ENCODE results near the gene PADI1.
A peak's percentile ranks its signal among the peaks of the same experiment; 100 is the strongest.

The PADI1 gene

DNA sequence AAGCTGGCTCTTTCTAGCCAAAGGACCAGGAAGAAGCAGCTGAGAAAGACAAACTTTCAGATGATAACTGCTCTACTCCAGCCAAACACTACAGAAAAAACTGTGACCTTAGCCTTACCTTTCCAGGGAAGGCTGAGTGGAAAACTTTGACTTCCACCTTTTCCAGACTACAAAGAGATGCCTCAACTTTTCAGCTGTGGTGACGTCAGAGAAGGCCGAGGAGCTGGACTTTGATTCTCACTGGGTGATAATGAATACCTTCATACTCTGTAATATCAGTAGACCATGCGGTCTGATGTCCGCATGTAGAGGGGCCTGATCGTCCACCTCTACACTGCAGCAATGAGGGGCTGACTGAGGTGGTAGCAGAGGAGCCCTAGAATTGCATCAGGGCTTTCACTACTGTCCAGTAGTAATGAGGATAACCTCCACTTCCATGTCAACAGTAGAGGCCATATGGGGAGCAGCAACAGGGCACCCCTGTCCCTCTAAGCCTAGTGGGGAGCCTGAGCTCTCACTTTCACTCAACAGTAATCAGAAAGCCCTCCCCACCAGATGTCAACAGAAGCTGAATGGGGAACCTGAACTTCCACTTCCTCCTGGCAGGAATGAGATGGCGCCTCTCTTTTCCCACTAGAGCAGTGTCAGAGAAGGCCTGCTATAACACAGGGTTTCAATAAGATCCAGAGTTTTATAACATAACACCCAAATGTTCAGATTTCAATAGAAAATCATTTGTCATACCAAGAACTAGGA, 28.4 kb upstream of the PADI1 start:
- no peak for DNase-seq (ENCODE audit: low read depth, low spot score)
- Histone ChIP-seq H3K9ac (ENCODE audit: insufficient read length) (no peak overlapping the region), H3K4me3 (no peak overlapping the region), H3K27ac (no peak overlapping the region), H3K36me3 (ENCODE audit: insufficient read depth, low read length) (no peaks in the 10 kb centered on the region), H3K9me3 (ENCODE audit: low read depth, low read length) (peaks cover 3% of the 10 kb centered on the region; the same call in 1 of the 2 replicates)
- no peak for TF ChIP-seq FOXP2 (optimal IDR thresholded peaks at IDR 0.05; ENCODE audit: control extremely low read depth, extremely low read length, insufficient read depth)
- TF ChIP-seq POLR2AphosphoS5 (IDR thresholded peaks at IDR 0.05; ENCODE audit: borderline replicate concordance, low read depth, low read length), result no peak
- no peak for TF ChIP-seq EZH2 (IDR thresholded peaks at IDR 0.05)

DNA sequence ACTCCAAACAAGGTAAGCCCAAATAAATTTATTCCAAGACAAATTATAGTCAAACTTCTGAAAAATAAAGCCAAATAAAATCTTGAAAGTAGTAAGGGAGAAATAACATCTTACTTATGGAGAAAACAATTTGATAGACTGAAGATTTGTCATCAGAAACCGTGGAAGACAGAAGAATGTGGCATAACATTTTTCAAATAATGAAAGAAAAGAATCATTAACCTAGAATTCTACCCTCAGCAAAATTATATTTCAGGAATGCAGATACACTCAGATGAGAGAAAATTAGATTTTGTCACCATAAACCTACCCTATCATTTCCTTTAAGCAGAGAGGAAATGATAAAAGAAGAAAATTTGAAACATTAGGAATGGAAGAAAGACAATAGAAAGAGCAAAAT, 27.3 kb upstream of the PADI1 start:
- TF ChIP-seq FOXP2 (optimal IDR thresholded peaks at IDR 0.05; ENCODE audit: control extremely low read depth, extremely low read length, insufficient read depth) (no peak), EZH2 (IDR thresholded peaks at IDR 0.05) (no peak), POLR2AphosphoS5 (IDR thresholded peaks at IDR 0.05; ENCODE audit: borderline replicate concordance, low read depth, low read length) (no peak)
- Histone ChIP-seq H3K9ac (ENCODE audit: insufficient read length) (no peak overlapping the region), H3K36me3 (ENCODE audit: insufficient read depth, low read length) (no peaks in the 10 kb centered on the region), H3K27ac (no peak overlapping the region), H3K9me3 (ENCODE audit: low read depth, low read length) (peaks cover 3% of the 10 kb centered on the region; the same call in 1 of the 2 replicates), H3K4me3 (no peak overlapping the region)
- no peak for DNase-seq (ENCODE audit: low read depth, low spot score)

DNA sequence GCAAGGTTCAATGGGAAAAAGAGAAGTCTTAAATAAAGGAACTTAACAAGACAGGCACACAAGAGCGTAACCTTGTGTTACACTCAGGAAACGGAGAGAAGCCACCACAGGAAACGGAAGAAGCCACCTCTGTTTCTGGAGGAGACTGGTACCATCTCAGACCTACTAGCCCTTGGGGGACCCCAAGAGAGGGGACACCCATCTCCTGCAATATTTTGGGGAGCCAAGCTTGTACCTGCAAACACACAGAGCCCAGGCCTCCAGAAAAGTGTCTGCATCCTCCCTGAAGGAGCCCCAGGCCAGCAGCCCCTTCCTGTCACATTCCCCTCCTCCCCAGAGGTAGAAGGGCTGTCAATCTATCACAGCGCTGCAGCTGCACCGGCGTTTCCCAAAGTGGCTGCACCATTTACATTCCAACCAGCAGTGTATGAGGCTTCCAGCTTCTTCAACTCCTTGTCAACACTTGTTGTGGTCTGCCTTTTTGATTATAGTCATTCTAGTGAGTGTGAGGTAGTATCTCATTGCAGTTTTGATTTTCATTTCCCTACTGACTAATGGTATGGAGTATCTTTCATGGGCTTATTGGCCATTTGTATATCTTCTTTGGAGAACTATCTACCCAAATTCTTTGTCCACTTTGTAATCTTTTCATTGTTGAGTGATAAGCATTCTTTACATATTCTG, 23.0 kb upstream of the PADI1 start:
- Histone ChIP-seq H3K4me3 (no peak overlapping the region), H3K27ac (no peak overlapping the region), H3K9ac (ENCODE audit: insufficient read length) (no peak overlapping the region), H3K9me3 (ENCODE audit: low read depth, low read length) (peaks cover 3% of the 10 kb centered on the region; the same call in 1 of the 2 replicates), H3K36me3 (ENCODE audit: insufficient read depth, low read length) (no peaks in the 10 kb centered on the region)
- no peak for DNase-seq (ENCODE audit: low read depth, low spot score)
- TF ChIP-seq FOXP2 (optimal IDR thresholded peaks at IDR 0.05; ENCODE audit: control extremely low read depth, extremely low read length, insufficient read depth) (no peak), EZH2 (IDR thresholded peaks at IDR 0.05) (no peak), POLR2AphosphoS5 (IDR thresholded peaks at IDR 0.05; ENCODE audit: borderline replicate concordance, low read depth, low read length) (no peak)

DNA sequence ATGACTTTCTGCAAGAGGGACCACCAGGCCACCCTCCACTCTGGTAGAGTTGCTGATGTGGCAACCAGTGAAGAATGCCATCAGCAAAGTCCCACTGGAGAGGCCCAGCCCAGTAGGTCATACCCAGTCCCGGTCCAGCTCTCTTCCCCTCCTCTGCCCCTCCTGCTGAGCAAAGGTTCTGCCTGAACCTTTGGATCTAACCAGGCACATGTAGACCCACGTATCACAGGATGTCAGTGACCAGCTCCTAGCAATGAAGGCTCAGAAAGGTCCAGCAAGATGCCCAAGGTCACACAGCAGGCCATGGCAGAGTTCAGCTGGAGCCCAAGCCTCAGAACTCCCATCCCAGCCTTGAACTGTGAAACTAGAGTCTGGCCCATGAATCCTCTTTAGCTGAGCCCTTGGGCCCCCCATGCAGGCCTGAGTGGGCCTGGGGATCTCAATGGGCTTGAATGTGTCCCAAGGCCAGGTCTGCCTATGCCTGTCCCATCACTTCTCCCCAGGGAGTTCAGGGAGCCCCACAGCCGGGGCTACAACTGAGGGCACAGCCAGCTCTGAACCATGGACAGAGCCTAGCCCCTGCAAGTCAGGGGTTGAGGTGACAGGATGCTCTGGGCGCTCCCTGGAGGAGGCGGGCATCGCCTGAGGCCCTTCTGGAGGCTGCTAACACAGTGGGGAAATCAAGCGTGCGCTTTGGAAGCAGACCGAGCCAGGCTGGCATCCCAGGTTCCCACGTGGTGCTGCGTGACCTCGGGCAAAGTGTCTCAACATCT, 21.4 kb upstream of the PADI1 start:
- Histone ChIP-seq H3K9me3 (ENCODE audit: low read depth, low read length) (no peaks in the 10 kb centered on the region), H3K27ac (no peak overlapping the region)

DNA sequence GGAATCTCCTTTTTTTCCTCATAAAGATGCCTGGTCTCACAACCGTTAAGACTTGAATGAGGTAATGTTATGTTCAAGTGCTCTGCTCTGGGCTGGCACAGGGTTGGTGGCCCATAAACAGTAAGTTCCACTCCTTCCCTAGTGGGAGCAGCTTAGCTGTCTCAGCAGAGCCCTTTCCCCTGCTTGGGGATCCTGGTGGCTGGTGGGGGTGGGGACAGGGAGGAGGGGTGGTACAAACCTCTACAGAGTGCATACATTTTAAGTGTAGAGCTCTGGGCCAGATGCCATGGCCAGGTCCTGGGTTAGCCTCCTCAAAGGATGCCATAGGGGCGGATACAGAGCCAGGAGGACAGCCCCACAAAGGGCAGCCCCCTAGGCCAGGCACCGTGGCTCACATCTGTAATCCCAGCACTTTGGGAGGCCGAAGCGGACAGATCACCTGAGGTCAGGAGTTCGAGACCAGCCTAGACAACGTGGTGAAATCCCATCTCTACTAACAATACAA, 20.7 kb upstream of the PADI1 start:
- Histone ChIP-seq H3K9me3 (ENCODE audit: low read depth, low read length) (no peaks in the 10 kb centered on the region), H3K36me3 (ENCODE audit: insufficient read depth, low read length) (no peaks in the 10 kb centered on the region), H3K27ac (0 out of 2 replicates have a peak overlapping the region, but pooled peaks have one; percentile 39), H3K4me3 (no peak overlapping the region), H3K9ac (ENCODE audit: insufficient read length) (no peak overlapping the region)
- TF ChIP-seq FOXP2 (optimal IDR thresholded peaks at IDR 0.05; ENCODE audit: control extremely low read depth, extremely low read length, insufficient read depth), result no peak
- DNase-seq (ENCODE audit: low read depth, low spot score), result no peak

More for the DNA sequence above, 21.4 kb upstream of the PADI1 start:
- DNase-seq (ENCODE audit: low read depth, low spot score), result no peak
- TF ChIP-seq FOXP2 (optimal IDR thresholded peaks at IDR 0.05; ENCODE audit: control extremely low read depth, extremely low read length, insufficient read depth) (no peak), EZH2 (IDR thresholded peaks at IDR 0.05) (no peak), POLR2AphosphoS5 (IDR thresholded peaks at IDR 0.05; ENCODE audit: borderline replicate concordance, low read depth, low read length) (no peak)
- Histone ChIP-seq H3K9ac (ENCODE audit: insufficient read length) (no peak overlapping the region), H3K4me3 (no peak overlapping the region), H3K36me3 (ENCODE audit: insufficient read depth, low read length) (no peaks in the 10 kb centered on the region)

DNA sequence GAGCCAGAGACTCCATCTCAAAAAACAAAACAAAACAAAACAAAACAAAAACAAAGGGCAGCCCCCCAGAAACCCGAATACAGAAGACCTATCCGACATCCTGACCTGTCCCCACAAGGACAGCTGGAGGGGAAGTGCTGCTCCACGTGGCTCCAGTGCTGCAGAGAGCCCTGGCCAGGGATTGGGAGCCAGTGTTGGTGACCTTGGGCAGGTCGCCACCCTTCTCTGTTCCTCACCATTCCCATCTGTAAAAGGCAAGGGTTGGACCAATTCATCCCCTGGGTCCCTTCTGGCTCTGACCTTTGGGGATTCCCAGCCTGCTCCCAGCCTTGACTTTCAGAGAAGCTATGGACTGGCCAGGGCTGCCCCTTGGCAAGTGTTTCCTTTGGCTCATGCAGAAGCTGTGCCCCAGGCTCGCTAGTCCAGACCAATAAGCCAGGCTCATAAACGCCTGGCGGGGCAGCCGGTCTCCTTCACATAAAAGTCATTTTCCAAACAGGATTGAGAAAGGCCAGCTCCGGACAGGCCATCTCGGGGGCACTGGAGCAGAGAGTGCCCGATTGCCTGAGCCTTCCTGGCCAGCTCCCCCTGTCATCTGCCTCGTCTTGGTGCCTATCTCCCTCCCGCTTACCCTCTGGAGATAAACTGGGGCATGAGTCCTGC, 20.0 kb upstream of the PADI1 start:
- no peak for DNase-seq (ENCODE audit: low read depth, low spot score)
- H3K9ac ChIP-seq (ENCODE audit: insufficient read length), result no peak overlapping the region
- H3K27ac ChIP-seq, result no peak overlapping the region
- no peaks in the 10 kb centered on the region for H3K36me3 ChIP-seq (ENCODE audit: insufficient read depth, low read length)
- no peak for TF ChIP-seq EZH2 (IDR thresholded peaks at IDR 0.05)
- TF ChIP-seq POLR2AphosphoS5 (IDR thresholded peaks at IDR 0.05; ENCODE audit: borderline replicate concordance, low read depth, low read length), result no peak
- no peak for TF ChIP-seq FOXP2 (optimal IDR thresholded peaks at IDR 0.05; ENCODE audit: control extremely low read depth, extremely low read length, insufficient read depth)
- H3K9me3 ChIP-seq (ENCODE audit: low read depth, low read length), result no peaks in the 10 kb centered on the region
- no peak overlapping the region for H3K4me3 ChIP-seq

DNA sequence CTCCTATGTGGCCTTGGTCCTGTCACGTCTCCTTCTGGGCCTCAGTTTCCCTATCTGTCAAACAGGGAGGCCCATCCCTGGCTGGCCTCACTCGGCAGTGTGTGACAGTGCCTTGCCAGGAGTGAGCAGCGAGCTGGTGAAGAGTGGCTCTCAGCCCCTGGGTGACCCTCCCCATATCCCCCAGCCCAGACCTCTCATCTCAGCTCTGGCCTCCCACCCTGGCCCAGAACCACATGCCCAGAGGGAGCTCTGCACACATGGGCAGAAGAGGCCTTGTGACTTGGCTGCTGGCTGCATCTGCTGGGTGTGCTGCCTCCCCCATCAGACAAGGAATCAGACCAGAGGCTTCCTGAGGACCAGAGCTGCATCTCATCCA, 19.5 kb upstream of the PADI1 start:
- no peak overlapping the region for H3K27ac ChIP-seq
- no peaks in the 10 kb centered on the region for H3K36me3 ChIP-seq (ENCODE audit: insufficient read depth, low read length)
- H3K9ac ChIP-seq (ENCODE audit: insufficient read length), result no peak overlapping the region
- H3K4me3 ChIP-seq, result no peak overlapping the region
- no peak for TF ChIP-seq POLR2AphosphoS5 (IDR thresholded peaks at IDR 0.05; ENCODE audit: borderline replicate concordance, low read depth, low read length)
- no peak for TF ChIP-seq FOXP2 (optimal IDR thresholded peaks at IDR 0.05; ENCODE audit: control extremely low read depth, extremely low read length, insufficient read depth)
- no peak for TF ChIP-seq EZH2 (IDR thresholded peaks at IDR 0.05)
- H3K9me3 ChIP-seq (ENCODE audit: low read depth, low read length), result no peaks in the 10 kb centered on the region
- DNase-seq (ENCODE audit: low read depth, low spot score), result no peak
